Activated CD4-positive, alpha-beta T cell treated with anti-CD3 and anti-CD28 coated beads for 4 hours (primary cell): ENCODE results near the gene LARGE1.
"Not testable (repeated sequence)": the region's sequence is repeated elsewhere in the genome, so short reads cannot be mapped to it uniquely, and the experiment has no call there.

Source experiments
- DNase-seq, 2 donors: peaks; one replicate each; pipeline ENCODE4 v3.0.0-alpha.2; 2020

LARGE1 gene

DNA sequence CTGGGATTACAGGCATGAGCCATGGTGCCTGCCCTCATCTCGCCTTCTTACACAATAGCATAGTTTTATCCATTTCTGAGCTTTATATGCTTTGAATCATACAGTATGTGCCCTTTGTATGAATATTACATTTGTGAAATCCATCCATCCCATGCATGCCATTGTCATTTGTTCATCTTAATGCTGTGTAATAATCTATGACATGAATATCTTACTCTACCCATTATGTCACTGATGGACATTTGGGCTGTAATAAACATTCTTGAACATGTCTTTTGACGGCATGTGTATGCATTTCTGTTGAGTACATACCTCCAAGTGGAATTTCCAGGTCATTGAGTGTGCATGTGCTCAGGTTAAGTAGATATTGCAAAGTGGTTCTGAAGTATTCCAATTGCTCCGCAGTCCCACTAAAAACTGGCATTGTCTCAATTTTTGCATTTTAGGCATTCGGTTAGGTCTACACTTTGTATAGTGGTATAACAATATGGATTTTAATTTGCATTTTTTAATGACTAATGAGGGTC is 522.8 kb downstream of the LARGE1 start:
- no peak for DNase-seq

DNA sequence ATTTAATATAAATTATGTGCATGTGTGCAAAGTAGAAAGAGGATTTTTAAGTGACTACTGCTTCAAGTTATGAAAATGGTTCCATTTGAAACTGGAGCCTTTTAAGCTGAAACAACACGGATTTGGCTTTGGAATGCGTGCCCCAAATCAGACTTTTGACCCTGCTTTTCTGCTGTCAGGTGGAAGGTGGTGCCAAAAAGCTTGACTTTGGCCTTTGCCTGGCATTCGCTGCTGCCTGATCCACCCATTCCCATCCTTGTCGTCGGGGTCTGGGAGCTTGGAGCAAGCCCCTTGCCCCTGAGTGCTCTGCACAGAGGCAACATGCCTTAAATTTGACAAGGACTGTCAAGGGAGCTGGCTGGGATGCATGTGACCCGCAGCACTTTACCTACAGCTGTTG is 526.8 kb downstream of the LARGE1 start:
- DNase-seq = no peak

DNA sequence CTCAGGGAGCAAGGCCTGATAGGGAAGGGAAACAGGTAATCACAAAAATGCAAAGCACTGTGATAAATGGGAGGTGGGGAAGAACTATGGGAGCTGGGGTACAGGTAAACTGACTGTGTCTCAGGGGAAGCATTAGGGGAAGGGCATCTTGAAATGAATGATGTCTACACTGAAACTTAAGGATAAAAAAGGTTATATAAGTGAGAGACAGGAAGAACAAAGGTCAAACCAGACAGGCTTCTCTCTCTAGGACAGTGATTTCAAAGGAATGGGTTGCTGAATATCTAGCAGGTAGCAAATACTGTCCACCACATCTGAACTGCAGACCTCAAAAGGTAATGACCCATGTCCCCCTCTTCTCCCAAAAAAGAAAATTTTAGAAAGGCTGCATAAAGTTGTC is 529.0 kb downstream of the LARGE1 start:
- DNase-seq = no peak

DNA sequence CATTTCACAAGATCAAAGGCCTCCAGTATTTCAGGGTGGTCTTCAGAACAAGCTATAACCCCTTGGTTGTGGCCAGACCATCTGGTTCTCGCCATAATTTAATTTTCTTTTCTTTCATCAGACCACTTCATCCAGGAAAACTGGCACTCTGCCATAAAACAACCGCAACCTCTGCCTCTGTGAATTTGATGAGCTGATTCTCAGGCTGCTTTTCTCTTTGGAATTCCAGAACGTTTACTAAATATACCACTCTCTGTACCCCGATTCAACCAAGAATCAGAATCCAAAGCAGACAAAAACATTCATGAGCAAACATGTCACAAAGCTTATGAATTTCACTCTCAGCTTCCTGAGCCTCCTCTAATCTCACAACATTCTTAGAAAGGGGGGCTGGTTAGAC is 530.3 kb downstream of the LARGE1 start:
- DNase-seq = no peak

DNA sequence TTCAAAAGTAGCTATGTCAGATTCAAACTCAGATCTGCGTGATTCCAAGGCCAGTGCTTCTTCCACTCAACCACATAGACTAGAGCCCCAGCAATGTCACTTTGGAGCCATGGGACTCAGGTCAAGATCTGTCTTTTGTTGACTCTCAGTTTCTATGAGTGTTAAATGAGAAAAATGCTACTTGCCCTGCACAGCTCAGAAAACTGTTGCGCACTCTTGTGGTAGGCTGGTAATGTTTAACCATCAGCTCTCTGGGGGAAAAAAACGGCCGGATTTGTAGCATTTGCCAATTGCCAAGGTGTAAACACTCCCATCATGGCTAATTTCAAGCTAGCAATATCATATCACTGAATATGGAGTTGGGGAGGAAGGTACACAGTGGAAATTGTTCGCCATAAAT is 534.0 kb downstream of the LARGE1 start:
- DNase-seq = no peak

DNA sequence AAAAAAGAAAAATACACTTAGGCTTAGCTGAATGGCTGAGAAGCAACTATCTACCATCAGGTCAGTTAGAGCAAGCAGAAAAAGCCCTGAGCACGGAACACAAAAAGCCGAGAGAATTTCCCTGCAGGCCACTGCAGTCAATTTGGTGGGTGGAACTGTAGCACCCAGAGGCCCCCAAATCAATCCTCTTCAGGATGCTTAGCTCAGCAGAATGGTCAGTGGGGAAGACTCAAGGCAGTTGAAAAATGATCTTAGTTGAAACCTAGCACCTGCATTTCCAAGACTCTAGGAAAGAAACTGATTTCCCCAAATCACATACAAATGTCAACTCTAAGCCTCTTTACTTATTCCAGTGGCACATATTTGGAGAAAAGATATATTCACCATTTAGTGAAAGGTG is 534.7 kb downstream of the LARGE1 start:
- no peak for DNase-seq

DNA sequence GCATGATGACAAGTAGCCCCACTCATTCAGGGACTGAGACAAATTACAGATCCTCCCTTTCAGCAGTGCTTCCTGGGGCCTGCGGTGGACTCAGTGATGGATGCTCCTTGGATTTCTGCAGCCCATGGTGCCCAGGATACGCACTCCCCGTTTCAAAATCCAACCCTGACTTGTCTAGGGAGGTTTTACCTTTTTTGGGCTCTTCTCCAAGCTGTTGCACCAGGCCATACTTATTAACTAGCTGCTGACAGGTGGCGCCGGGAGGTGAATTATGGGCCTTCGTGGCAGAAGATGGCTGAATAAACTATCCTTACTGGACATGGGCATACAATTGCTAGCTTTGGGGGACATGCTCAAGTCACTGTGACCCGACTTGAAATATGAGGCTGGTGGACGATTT is 537.8 kb downstream of the LARGE1 start:
- no peak for DNase-seq

DNA sequence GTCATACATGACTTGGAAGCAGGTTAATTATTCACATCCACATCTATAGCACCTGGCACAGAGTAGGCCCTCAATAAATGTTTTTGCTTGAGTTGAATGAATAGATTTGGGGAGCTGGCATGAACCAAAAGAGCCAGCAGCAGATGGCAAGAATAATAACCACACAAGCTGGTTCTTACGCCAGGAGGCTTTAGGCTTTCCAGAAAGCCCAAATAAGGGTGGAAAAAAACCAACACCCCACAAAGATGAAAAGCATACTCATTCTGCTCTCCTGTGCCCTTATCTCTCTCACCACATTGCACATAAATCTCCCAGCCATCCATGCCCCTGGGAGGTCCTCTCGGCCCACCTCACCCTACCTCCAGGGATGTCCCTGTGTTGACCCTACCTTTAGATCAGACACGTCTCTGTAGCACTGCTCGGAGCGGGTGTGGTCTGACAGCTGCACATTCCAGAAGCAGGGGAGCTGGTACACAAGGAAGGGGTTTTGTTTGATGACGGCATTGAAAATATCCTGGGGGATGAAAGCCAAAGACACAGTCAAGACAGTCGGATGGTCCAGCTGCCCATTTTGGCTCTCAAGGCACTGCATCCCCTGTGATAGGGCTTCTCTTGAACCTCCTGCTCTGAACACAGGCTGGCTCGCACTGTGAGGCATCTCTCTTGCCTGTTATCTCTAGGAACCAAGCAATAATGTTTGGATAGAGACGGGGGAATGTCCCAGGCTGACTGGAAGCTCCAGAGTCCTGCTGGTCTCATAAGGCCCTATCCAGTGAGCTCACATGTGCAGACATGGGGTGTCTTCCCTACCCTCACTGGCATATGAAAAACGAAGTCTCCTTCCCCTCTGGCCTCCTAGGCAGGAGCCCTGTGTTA is 538.5 kb downstream of the LARGE1 start:
- no peak for DNase-seq

DNA sequence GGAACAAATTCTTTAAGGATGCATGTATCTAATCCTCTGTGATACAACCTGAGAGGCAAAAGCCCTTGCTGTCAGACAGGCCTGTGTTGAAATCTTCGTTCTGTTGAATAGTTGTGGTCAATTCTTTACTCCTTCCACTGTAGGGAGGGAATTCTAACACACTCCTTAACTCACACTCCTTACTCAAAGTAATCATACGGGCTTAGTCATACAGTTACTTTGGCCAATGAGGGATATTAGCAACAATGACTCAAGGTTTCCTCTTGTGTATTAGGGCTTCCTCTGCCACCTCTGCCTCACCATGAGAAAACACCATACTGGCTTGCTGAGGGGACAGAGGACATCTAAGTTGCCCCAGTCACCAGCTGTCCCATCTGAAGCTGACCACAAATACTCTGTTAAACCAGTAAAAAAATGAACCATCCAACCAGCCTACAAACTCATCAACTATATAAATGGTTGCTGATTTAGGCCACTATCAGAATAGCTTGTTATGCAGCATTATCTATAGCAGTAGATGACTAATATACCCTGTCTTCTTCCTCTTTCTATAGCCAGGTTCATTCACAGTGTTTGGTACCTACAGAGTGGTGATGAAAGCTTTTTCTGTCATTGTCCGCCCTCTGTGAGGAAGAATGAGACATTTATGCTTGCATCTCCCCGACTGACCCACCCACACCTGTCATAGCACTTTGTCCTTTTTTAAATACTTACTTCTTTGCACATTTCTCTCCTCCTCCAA is 539.3 kb downstream of the LARGE1 start:
- no peak for DNase-seq

DNA sequence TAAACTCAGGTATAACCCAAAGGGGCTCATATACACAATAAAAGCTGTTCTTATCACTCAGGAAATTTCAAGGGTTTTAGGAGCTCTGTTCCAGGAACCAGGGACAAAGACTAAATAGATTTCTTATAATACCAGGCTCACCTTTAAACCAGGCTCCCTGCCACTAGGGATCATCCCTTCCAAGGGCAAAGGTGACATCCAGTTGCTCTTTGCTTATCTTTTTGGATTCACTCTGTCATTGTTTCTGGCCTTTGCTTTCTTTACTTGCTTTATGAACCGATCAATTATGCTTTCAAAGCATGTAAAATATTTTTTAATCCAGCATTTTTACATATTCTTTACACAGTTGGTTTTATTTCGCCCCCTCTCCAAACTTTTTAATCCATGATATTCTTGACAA is 540.4 kb downstream of the LARGE1 start:
- no peak for DNase-seq

DNA sequence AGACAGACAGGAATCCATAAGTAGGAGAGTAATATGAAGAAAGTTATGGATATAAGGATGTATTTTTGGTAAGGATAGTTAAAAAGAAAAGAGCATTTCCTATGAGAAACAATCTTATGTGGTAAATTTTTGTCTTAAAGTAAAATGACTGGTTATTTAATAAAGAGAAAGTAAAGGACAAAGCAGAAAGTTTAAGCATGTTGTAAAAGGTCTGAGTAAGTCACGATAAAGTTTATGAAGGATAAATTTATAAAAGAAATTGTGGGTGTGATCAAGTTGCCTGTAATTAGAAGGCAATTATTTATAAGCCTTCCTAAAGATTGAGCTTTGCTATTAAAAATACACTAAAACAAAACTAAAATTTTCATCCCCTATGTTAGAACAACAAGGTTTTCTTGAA is 547.4 kb downstream of the LARGE1 start:
- DNase-seq = no peak

DNA sequence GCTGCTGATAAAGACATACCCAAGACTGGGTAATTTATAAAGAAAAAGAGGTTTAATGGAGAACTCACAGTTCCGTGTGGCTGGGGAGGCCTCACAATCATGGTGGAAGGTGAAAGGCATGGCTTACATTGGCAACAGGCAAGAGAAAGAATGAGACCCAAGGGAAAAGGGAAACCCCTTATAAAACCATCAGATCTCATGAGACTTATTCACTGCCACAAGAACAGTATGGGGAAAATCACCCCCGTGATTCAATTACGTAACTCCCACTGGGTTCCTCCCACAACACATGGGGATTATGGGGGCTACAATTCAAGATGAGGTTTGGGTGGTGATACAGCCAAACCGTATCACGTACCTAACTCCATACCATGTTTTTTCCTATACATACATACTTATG is 557.0 kb downstream of the LARGE1 start:
- DNase-seq = not testable (repeated sequence)

DNA sequence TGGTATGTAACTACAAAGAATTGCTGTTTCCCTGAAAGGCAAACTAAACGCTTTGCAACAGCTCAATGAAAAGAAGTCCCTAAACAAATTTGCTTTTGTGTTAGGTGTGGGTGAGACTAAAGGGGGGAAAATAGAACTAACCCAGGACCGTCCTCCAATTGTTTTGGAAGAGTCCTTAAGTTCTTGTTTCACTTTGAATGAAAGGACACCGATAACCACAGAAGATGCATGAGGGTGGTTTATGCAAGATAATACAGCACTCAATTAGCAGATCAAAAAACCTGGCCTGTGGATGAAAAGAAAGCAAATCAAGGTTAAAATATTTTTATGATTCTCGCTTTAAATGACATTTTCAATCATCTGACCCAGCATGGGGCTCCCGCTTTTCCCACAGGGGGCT is 557.6 kb downstream of the LARGE1 start:
- no peak for DNase-seq

DNA sequence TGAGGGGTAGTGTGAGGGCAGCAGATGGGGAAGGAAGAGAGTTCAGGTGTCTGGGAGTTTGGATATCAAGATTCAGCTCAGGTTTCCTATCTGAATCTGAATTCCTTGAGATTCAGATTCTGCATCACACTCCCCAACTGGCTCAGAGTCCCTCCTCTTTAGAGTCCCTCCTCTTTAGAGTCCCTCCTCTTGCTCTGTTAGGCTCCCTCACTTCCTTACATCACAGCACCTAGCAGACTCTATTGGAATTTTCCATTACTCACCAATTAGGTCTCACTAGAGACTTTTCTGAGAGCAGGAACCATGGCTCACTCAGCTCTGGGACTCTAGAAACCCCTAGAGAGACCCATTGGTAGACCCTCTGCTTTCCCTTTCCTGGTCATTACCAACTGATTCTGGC is 558.7 kb downstream of the LARGE1 start:
- no peak for DNase-seq

DNA sequence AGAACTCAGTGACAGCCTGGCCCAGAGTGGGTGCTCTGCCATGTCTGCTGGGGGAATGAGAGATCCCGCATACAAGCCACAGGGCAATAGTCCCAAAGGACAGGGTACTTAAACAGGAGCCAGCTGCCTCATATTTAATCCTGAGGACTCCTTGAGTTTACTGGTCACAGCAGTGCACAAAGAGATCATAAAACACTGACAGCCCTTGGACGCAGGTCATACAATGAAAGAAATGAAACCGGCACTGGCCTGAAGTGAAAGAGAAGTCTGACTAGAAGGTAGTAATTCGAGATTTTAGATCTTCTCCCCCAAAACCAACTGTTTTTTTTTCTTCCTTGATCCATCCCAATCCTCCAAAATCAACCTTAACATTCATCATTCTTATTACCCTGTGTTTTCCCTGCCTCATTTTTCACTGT is 562.3 kb downstream of the LARGE1 start:
- DNase-seq = no peak

DNA sequence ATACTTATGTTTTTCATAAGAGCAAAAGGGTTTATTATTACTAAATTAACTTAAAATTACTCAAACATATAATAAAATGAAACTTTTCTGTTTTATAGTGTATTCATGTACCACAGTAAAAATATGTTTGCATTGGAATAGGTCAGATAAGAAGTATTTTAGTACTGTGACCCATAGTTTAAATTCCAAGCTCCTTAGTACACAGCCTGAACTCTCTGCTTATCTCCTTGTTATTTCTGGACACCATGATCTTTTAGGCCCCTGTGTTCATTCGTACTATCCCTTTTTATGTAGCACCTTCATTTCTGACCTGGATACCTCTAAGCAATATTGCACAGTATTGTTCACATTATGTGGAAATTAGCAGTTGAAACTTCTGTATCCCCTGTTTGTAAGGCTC is 565.3 kb downstream of the LARGE1 start:
- no peak for DNase-seq

DNA sequence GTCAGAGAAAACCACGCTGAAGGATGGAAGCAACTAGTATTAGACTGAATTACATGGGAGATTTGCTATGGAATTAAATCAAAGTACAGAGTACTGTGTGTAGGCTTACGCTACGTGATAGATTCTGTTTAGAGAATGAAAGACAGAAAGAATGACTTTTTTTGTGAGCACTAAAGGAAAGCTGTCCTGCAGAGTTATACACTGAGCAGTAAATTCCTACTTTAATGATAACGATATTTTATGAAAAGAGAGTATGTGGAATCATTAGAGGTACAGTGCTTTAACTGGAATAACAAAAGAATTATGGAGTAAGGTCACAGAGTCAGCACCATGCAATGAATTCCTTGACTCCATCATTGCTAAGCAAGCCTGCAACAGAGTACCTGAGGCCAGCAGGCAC is 566.8 kb downstream of the LARGE1 start:
- no peak for DNase-seq

DNA sequence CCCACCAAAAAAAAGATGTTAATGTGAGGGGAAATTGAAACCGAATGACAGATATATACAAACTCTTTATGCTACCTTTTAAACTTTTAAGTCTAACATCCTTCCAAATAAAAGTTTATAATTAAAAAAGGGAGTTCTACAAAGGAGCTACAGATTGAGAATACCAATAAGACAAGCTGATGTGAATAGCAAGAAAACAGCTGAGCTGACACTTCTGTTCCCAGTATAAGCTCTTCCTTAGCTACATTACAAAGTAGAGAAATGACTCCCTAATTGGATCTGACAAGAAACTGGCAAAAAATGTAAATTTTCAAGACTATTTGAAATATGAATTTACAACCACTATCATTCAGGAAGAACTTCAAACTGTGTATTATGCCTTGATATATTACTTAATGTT is 567.5 kb downstream of the LARGE1 start:
- DNase-seq = no peak

DNA sequence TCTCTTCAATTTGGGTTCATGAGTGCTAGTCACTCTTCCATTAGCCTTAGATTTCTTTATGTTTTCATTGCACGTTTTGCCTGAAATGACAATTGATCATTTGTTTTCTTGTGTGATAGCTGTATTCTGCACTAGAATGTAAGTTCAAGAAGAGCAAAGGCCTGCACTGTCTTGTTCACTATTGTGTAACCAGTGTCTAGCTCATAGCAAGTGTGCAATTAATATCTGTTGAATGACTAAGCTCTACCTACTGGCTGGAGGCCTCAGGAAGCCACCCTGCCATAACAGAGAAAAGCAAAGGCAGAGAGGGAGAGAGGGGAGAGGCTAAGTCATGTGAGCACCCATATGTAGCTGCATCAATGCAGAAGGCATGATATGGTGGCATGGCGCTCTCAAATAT is 569.3 kb downstream of the LARGE1 start:
- DNase-seq = no peak

DNA sequence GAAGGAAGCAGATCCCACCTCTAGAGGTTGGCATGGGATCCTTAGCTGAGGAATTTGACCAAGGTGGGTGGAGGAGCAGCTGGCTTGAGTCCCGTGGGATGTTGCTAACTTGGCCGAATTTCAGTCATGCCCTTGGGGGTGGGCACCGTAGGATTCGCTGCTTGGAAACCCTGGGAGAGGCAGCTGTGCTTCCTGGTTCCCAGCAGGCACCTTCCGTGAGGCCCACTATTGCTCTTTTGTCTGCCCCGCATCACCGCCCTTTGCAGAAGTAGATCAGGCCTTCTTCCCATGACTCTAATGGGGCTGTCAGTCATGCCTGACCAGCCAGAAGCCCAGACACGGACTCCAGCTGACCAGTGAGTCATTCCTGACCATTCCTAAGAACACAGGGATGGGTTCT is 569.8 kb downstream of the LARGE1 start:
- no peak for DNase-seq

DNA sequence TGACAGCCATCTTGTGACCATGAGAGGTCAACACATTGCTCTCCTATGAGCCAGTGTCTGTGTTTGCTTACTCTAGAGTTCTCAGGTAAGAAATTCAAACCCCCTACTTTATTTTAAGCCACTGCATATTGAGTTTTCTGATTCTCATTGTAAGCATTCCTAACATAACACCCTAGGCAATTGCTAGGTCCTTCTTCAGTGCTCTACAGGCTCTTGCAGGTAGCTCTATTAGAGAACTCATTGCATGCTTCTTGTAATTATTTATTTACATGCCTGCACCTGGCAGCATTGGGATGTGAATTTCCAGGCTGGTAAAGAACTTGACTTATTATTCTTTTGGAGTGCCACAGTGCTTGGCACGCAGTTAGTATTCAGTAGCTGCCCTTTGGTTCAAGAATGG is 573.3 kb downstream of the LARGE1 start:
- DNase-seq = no peak

DNA sequence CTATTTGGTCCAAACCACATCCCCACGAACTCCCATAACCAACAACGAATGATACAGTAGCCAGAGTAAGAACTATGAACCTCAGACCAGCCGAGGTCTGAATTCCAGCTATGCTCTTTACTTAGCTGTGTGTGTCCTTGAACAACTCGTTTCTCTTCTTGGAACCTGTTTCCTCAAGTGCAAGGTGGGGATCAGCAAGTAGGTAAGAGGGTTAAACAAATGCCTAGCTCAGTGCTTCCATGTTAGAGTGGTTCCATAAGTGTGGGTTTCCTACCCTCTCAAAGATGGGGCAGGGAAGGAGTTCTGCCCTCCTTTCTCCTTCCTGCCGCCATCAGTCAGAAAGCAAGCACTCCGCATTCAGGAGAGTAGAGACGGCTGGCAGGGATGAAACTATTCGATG is 578.7 kb downstream of the LARGE1 start:
- DNase-seq = no peak

DNA sequence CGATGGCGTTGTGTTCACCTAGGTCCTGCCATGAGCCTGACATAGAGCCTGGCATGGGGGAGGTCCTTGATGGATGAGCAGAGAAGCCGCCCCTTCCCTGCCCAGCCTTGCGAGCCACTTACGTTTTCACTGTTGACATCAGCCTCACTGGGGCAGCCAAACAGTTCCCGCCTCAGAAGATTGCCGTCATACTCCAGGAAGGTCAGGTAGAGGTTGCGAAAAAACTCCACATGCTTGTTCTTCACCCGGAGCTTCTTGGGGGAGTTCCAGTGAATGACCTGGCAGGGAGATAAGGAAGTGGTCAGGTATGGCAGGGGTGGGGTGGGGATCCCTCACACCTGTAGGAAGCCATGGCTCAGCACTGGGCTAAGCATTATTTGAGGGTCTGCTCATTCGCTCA is 582.8 kb downstream of the LARGE1 start:
- no peak for DNase-seq

DNA sequence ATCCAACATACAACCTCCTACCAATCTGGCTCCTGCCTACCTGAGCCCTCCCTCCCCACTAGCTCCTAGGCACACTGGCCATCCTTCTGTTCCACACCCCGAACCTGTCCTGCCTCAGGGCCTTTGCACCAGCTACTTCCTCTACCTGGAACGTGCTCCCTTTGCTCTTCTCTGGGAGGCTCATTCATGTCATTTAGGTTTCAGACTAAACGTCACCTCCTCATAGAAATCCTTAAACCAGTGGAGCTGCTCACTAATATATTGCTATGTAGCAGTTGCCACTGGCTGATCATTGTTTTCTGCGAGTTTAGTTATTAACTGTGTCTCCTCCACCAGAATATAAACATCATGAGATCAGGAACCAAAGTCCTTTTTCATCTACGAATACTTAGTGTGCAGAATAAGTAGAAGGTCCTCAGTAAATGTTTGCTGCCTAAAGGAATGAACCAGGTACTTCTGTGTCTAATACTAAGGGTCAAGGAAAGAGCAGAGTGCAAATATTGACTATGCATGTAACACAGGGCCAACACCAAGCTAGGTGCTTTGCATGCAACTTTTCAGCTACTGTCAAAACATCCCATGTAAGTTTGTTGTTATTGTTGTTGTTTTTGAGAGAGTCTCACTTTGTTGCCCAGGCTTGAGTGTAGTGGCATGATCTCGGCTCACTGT is 584.5 kb downstream of the LARGE1 start:
- no peak for DNase-seq
